Ishikawa (cell line): ENCODE data around the gene NDFIP2.

ENCODE experiments used
- CEBPB ChIP-seq: IDR thresholded peaks from 2 replicates; pipeline ENCODE4 v1.6.1; 2012
- CREB1 ChIP-seq: IDR thresholded peaks from 2 replicates; pipeline ENCODE4 v1.6.1; 2012; ENCODE audit warnings: low read depth
- EGR1 ChIP-seq: IDR thresholded peaks from 2 replicates; pipeline ENCODE4 v1.6.1; 2012
- EP300 ChIP-seq: IDR thresholded peaks from 2 replicates; pipeline ENCODE4 v1.6.1; 2012; ENCODE audit warnings: borderline replicate concordance
- FOXM1 ChIP-seq: IDR thresholded peaks from 2 replicates; pipeline ENCODE4 v1.6.1; 2012; ENCODE audit warnings: low read depth, borderline replicate concordance
- NFIC ChIP-seq: IDR thresholded peaks from 2 replicates; pipeline ENCODE4 v1.6.1; 2012
- RAD21 ChIP-seq: IDR thresholded peaks from 2 replicates; pipeline ENCODE4 v1.6.1; 2012; ENCODE audit warnings: low read depth
- TAF1 ChIP-seq: IDR thresholded peaks from 2 replicates; pipeline ENCODE4 v1.6.1; 2012; ENCODE audit warnings: low read depth, mild to moderate bottlenecking
- TCF12 ChIP-seq: IDR thresholded peaks from 2 replicates; pipeline ENCODE4 v1.6.1; 2012; ENCODE audit warnings: low read depth
- TEAD4 ChIP-seq: IDR thresholded peaks from 2 replicates; pipeline ENCODE4 v1.6.1; 2012
- YY1 ChIP-seq: IDR thresholded peaks from 2 replicates; pipeline ENCODE4 v1.6.1; 2012; ENCODE audit warnings: low read depth
- ZBTB7A ChIP-seq: IDR thresholded peaks from 2 replicates; pipeline ENCODE4 v1.6.1; 2012; ENCODE audit warnings: low read depth
- TF ChIP-seq, protein P1 (sequence below): IDR thresholded peaks from 2 replicates; pipeline ENCODE4 v1.6.1; 2012
- TF ChIP-seq, protein P2 (sequence below): IDR thresholded peaks from 2 replicates; pipeline ENCODE4 v1.6.1; 2012; ENCODE audit warnings: low read depth, mild to moderate bottlenecking
- TF ChIP-seq, protein P3 (sequence below): IDR thresholded peaks from 2 replicates; pipeline ENCODE4 v1.6.1; 2012

NDFIP2 gene

DNA sequence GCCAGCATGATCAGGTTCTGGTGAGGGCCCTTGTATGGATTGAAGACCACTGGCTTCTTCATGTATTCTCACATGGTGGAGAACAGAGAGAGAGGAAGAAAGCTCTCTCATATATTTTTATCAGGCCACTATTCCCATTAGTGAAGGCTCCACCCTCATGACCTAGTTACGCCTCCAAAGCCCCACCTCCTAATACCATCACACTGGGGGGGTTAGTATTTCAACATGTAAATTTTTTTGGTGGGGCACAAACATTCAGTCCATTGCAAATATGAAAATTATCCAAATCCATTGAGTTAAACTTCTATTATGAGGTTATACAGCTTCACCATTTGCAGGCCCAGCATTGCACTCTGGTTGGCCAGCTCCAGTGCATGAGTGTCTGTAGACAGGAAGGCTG is 41.7 kb upstream of the NDFIP2 start:
- no peak for TF ChIP-seq TAF1
- TF ChIP-seq NFIC: no peak
- no peak for TF ChIP-seq CEBPB
- no peak for TF ChIP-seq RAD21
- TF ChIP-seq ZBTB7A: no peak
- TF ChIP-seq TCF12: no peak
- TF ChIP-seq TEAD4: no peak
- no peak for TF ChIP-seq FOXM1
- TF ChIP-seq, protein P1, sequence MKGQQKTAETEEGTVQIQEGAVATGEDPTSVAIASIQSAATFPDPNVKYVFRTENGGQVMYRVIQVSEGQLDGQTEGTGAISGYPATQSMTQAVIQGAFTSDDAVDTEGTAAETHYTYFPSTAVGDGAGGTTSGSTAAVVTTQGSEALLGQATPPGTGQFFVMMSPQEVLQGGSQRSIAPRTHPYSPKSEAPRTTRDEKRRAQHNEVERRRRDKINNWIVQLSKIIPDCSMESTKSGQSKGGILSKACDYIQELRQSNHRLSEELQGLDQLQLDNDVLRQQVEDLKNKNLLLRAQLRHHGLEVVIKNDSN: no peak

DNA sequence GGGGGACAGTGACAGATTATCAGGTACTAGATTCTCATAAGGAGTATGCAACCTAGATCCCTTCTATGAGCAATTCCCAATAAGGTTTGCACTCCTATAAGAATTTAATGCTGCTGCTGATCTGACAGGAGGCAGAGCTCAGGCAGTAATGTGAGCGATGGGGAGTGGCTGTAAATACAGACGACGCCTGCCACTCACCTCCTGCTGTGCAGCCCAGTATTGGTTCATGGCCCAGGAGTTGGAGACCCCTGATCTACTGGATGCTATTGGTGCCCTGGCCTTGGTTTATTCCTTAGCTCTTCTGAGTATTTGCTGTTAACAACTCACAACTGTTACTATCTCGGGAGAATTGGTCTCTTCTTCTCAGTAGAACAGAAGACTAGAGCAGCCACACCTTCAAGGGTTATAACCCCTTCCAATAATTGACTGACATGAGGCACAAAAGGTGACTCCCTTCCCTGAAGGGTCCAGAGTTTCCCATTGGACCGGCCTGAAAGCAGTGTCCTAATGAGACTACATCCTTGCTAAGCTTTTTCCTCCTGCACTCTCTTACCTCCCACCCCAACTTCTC is 39.9 kb upstream of the NDFIP2 start:
- TF ChIP-seq TAF1: no peak
- TF ChIP-seq, protein P2, sequence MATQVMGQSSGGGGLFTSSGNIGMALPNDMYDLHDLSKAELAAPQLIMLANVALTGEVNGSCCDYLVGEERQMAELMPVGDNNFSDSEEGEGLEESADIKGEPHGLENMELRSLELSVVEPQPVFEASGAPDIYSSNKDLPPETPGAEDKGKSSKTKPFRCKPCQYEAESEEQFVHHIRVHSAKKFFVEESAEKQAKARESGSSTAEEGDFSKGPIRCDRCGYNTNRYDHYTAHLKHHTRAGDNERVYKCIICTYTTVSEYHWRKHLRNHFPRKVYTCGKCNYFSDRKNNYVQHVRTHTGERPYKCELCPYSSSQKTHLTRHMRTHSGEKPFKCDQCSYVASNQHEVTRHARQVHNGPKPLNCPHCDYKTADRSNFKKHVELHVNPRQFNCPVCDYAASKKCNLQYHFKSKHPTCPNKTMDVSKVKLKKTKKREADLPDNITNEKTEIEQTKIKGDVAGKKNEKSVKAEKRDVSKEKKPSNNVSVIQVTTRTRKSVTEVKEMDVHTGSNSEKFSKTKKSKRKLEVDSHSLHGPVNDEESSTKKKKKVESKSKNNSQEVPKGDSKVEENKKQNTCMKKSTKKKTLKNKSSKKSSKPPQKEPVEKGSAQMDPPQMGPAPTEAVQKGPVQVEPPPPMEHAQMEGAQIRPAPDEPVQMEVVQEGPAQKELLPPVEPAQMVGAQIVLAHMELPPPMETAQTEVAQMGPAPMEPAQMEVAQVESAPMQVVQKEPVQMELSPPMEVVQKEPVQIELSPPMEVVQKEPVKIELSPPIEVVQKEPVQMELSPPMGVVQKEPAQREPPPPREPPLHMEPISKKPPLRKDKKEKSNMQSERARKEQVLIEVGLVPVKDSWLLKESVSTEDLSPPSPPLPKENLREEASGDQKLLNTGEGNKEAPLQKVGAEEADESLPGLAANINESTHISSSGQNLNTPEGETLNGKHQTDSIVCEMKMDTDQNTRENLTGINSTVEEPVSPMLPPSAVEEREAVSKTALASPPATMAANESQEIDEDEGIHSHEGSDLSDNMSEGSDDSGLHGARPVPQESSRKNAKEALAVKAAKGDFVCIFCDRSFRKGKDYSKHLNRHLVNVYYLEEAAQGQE: no peak
- no peak for TF ChIP-seq RAD21
- TF ChIP-seq EP300: no peak
- TF ChIP-seq, protein P3, sequence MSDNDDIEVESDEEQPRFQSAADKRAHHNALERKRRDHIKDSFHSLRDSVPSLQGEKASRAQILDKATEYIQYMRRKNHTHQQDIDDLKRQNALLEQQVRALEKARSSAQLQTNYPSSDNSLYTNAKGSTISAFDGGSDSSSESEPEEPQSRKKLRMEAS: no peak
- no peak for TF ChIP-seq NFIC
- no peak for TF ChIP-seq YY1
- TF ChIP-seq TEAD4: no peak
- TF ChIP-seq EGR1: no peak

DNA sequence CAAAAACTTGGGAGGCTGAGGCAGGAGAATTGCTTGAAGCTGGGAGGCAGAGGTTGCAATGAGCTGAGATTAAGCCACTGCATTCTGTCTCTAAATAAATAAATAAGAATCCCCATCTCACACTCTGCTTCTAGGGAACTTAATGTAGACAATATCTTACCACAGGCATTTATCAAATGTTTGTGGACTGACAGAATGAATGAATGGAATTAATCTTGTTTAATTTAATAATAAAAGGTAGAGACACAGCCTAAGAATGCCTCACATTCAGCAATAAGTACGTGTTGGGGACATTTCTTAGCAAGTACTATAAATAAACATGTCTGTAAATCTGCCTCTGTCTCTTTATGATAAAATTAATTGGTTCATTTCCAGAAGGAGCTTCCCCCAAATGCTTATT is 38.7 kb upstream of the NDFIP2 start:
- TF ChIP-seq, protein P2: no peak
- TF ChIP-seq FOXM1 (no peak), TEAD4 (no peak), YY1 (no peak), CEBPB (no peak), ZBTB7A (no peak), EP300 (no peak), TAF1 (no peak), RAD21 (no peak), TCF12 (no peak), CREB1 (no peak), NFIC (no peak)

DNA sequence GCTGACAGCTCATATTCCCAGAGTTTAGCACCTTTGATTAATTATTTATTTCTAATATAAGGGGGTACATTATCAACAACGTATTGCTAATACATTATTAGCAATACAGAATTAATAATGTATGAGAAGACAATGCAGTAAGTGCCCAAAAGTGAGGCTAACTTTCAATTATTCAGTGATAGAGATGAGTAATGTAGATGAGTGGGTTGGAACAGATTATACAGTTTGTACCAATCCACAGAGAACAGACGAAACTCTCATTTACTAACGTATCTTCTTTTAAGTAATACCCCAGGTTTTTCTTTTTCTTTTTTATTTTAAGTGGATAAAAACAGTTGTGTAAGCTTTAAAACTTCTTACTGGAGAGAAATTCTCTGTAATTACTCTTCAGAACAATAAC is 38.2 kb upstream of the NDFIP2 start:
- TF ChIP-seq CEBPB: no peak
- no peak for TF ChIP-seq NFIC
- no peak for TF ChIP-seq CREB1
- no peak for TF ChIP-seq ZBTB7A
- TF ChIP-seq, protein P1: no peak
- no peak for TF ChIP-seq FOXM1
- TF ChIP-seq TEAD4: no peak
- TF ChIP-seq, protein P3: no peak
- TF ChIP-seq, protein P2: no peak
- TF ChIP-seq EGR1: no peak
- no peak for TF ChIP-seq RAD21
- no peak for TF ChIP-seq YY1
- no peak for TF ChIP-seq TCF12

DNA sequence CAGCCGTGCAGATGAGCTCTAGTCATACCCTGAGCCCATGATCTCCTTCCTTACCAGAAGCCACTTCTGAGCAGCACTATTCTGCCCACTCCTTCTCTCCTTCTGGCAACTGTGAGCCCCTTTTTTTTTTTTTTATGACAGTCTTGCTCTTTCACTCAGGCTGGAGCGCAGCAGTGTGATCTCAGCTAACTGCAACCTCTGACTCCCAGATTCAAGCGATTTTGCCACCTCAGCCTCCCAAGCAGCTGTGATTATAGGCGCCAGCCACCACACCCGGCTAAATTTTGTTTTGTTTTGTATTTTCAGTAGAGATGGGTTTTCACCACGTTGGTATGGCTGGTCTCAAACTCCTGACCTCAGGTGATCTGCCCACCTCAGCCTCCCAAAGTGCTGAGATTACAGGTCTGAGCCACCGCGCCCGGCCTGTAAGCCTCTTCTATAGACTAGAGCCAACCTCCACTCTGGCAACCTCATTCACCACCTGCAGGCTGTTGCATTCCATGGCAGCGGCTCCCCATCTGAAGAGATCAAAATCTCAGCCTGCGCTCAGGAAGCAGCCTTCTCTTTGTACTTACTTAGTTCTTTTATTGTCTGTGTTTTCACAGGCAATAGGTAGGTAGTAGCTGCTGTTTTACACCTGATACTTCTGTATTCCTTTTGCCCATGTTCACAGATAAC is 34.8 kb upstream of the NDFIP2 start:
- TF ChIP-seq TAF1 (no peak), NFIC (no peak), TCF12 (no peak)
